Endothelial cell of umbilical vein (primary cell): ENCODE data around the gene CCDC170. TPM values are rescaled to one million over a fixed set of nuclear protein-coding genes. Genes with fewer than 3 reads are reported as not detected.

Source experiments
- BruUV-seq: library from RNA; stranded (reverse); fragments of 400-500 nt; replicated peaks from 2 replicates; lab custom pipeline; 2021; lab: Mats Ljungman, UMichigan
- CTCF ChIA-PET: fragments of 300-600, 350-600 bp; sonication (Branson Sonifier 250); formaldehyde crosslinking; loops from one replicate; lab custom pipeline; 2021; ENCODE audit warnings: antibody characterized with exemption, inconsistent platforms; lab: Charles Lee
- POLR2A ChIA-PET: fragments of 300-600, 350-600 bp; sonication (Branson Sonifier 250); formaldehyde crosslinking; loops from one replicate; lab custom pipeline; 2021; ENCODE audit warnings: antibody characterized with exemption, inconsistent platforms; lab: Charles Lee
- DNase-seq: peaks from one replicate; pipeline ENCODE4 v3.0.0-alpha.2; 2011; ENCODE audit warnings: low read depth, low spot score
- FAIRE-seq: peaks from 2 replicates; lab custom pipeline; 2011; peaks lifted over from hg19 to GRCh38; lab: Jason Lieb, UNC
- H2AFZ ChIP-seq: 2 replicates; pipeline ENCODE4 v1.6.0; 2012; ENCODE audit warnings: low read depth, low read length, control low read depth, inconsistent platforms
- H3K27ac ChIP-seq: 2 replicates; pipeline ENCODE4 v1.5.1; 2011; ENCODE audit warnings: low read depth, mild to moderate bottlenecking, control low read depth, low read length, moderate library complexity; ENCODE audit not compliant: insufficient read depth
- H3K27me3 ChIP-seq, 2 experiments: 2 replicates each; pipeline versions ENCODE4 v1.6.0 to v1.6.1; 2011; ENCODE audit warnings: low read length in 2 of 2, mixed read lengths in 1 of 2; ENCODE audit not compliant: control insufficient read depth in 2 of 2, insufficient read depth in 2 of 2
- H3K36me3 ChIP-seq, 2 experiments: 2 replicates in 1 of 2; 3 replicates in 1 of 2; pipeline ENCODE4 v1.5.1; 2011; ENCODE audit warnings: low read length in 2 of 2, mild to moderate bottlenecking in 1 of 2, moderate library complexity in 1 of 2; ENCODE audit not compliant: control insufficient read depth in 2 of 2, insufficient read depth in 2 of 2; ENCODE audit errors: extremely low read depth in 1 of 2
- H3K4me1 ChIP-seq: 3 replicates; pipeline ENCODE4 v1.5.1; 2011; ENCODE audit warnings: mild to moderate bottlenecking, low read length; ENCODE audit not compliant: control insufficient read depth, insufficient read depth; ENCODE audit errors: extremely low read depth
- H3K4me2 ChIP-seq: 2 replicates; pipeline ENCODE4 v1.6.1; 2011; ENCODE audit warnings: low read length, control low read depth, mixed read lengths; ENCODE audit not compliant: insufficient read depth
- H3K4me3 ChIP-seq, 3 experiments: fragments of 200-600 bp in 1 of 3; sonication (generic), shearing (Covaris generic) in 1 of 3; replicated peaks in 1 of 3; 2 replicates each; pipeline ENCODE4 v1.5.1; 2011 to 2016; ENCODE audit warnings: control low read depth in 3 of 3, low read length in 3 of 3, mild to moderate bottlenecking in 2 of 3, inconsistent platforms in 1 of 3, low read depth in 1 of 3, moderate library complexity in 1 of 3; ENCODE audit not compliant: insufficient read depth in 1 of 3
- H3K79me2 ChIP-seq: 2 replicates; pipeline ENCODE4 v1.6.0; 2012; ENCODE audit warnings: low read length, inconsistent platforms; ENCODE audit not compliant: control insufficient read depth, insufficient read depth
- H3K9ac ChIP-seq: replicated peaks from 2 replicates; pipeline ENCODE3; 2011; ENCODE audit warnings: low read length, control low read depth; ENCODE audit not compliant: insufficient read depth; ENCODE audit errors: extremely low read depth
- H3K9me1 ChIP-seq: replicated peaks from 3 replicates; pipeline ENCODE4 v1.6.0; 2011; ENCODE audit warnings: mild to moderate bottlenecking, low read length; ENCODE audit not compliant: control insufficient read depth, insufficient read depth; ENCODE audit errors: extremely low read depth
- H3K9me3 ChIP-seq: replicated peaks from 2 replicates; pipeline ENCODE4 v1.5.1; 2012; ENCODE audit warnings: low read length, inconsistent platforms; ENCODE audit not compliant: control insufficient read depth, insufficient read depth
- H4K20me1 ChIP-seq: replicated peaks from 2 replicates; pipeline ENCODE3; 2011; ENCODE audit warnings: mild to moderate bottlenecking, low read length; ENCODE audit not compliant: control insufficient read depth, insufficient read depth; ENCODE audit errors: extremely low read depth
- CTCF ChIP-seq, 2 donors: IDR thresholded peaks; 1 replicate in 1 of 2; 2 replicates in 1 of 2; pipeline ENCODE4 v1.5.1; 2011; ENCODE audit warnings: low read length in 2 of 2, mild to moderate bottlenecking in 2 of 2, moderate library complexity in 2 of 2, control low read depth in 1 of 2, inconsistent platforms in 1 of 2, low read depth in 1 of 2; ENCODE audit not compliant: insufficient read depth in 1 of 2; ENCODE audit errors: extremely low read depth in 1 of 2
- GATA2 ChIP-seq: IDR thresholded peaks from 2 replicates; pipeline ENCODE4 v1.7.0; 2011; ENCODE audit warnings: low read depth, mild to moderate bottlenecking, moderate library complexity, mixed read lengths, low read length; ENCODE audit not compliant: insufficient read length, insufficient read depth
- POLR2AphosphoS5 ChIP-seq: IDR thresholded peaks from 2 replicates; pipeline ENCODE4 v1.6.1; 2012; ENCODE audit warnings: low read depth, mild to moderate bottlenecking, control low read depth, low read length, moderate library complexity; ENCODE audit not compliant: insufficient read depth
- dilution Hi-C: fragments of 300-500 bp; cut with MboI; formaldehyde crosslinking; loops from one replicate; pipeline ENCODE4 v1.15.0; 2019; ENCODE audit warnings: low sequenced_read_pairs; ENCODE audit not compliant: extremely low pct_ligation_motif_present
- intact Hi-C: fragments of 100-400 bp; cut with micrococcal nuclease; formaldehyde crosslinking; loops from one replicate; pipeline ENCODE4 v1.10.0; 2022
- polyA plus RNA-seq, 4 experiments: library from polyadenylated mRNA; depleted of rRNA in 3 of 4; stranded (reverse) in 3 of 4; unstranded in 1 of 4; fragments of >200 nt; gene quantifications; 2 replicates each; pipeline versions ENCODE4 v1.2.1 to v1.2.3, GENCODE V29; 2011 to 2012; ENCODE audit warnings: missing spikeins in 1 of 4
- total RNA-seq: library from RNA; stranded (reverse); gene quantifications from 2 replicates; pipeline ENCODE4 v1.2.3, GENCODE V29; 2021

Gene CCDC170
- total and polyA plus RNA-seq, 2 donors (not counting 3 experiments of a cell fraction or from before 2014, with no cell fraction given): 0.07 to 0.21 TPM

- Histone ChIP-seq H3K9ac (no peak overlapping the region), H3K4me1 (peaks cover 2% of the 10 kb centered on the region), H4K20me1 (no peaks in the 10 kb centered on the region), H3K4me2 (peak overlapping the region; percentile 62), H2AFZ (peak overlapping the region; percentile 18), H3K79me2 (no peaks in the 10 kb centered on the region), H3K4me3 (no peak overlapping the region), H3K27me3 (no peaks in the 10 kb centered on the region), H3K9me1 (no peaks in the 10 kb centered on the region), H3K27ac (no peak overlapping the region), H3K36me3 (no peaks in the 10 kb centered on the region), H3K9me3 (no peaks in the 10 kb centered on the region)
- no TSS peak for BruUV-seq
- DNase-seq (peak; percentile 50), FAIRE-seq (peak; percentile 82)
- dilution Hi-C loops: no loop called here
- POLR2A ChIA-PET: no interaction called here
- TF ChIP-seq GATA2 (no peak), CTCF (IDR thresholded peaks at IDR 0.05; ENCODE audit: extremely low read depth in 1 of 2, insufficient read depth in 1 of 2, low read depth in 1 of 2, low read length in 2 of 2) (peak; percentile 53 to 62), POLR2AphosphoS5 (no peak)
- CTCF ChIA-PET: interaction anchor here (0.6 to 2.1 kb wide), 6 partner anchors 10 to 584 kb away, joined by 3 to 6 read pairs (median 4); partner anchors contain the start of gene RMND1
- intact Hi-C loops: loop anchor here (1.0 to 10.0 kb wide), 3 partner anchors 35 to 581 kb away; no protein-coding TSS in a partner anchor
Observed at GRCh38 chr6:151475653-151476523, 17.9 kb upstream of the CCDC170 start.
